NOMO-1 (cell line): ENCODE measurements around the gene PLEKHH1.
"Not testable (repeated sequence)": the region's sequence is repeated elsewhere in the genome, so short reads cannot be mapped to it uniquely, and the experiment has no call there.

Experiments used
- DNase-seq, 2 experiments: peaks; one replicate each; lab custom pipeline; 2025; ENCODE audit not compliant: unreplicated experiment in 2 of 2; lab: John Stamatoyannopoulos, UW

The PLEKHH1 gene

GRCh38 chr14:67529947-67530935, 2.8 kb upstream of the PLEKHH1 start:
- DNase-seq = no peak

- DNase-seq = no peak
Observed at GRCh38 chr14:67532606-67532997, 488 bp upstream of the PLEKHH1 start.

GRCh38 chr14:67533754-67534085, 630 bp downstream of the PLEKHH1 start:
- no peak for DNase-seq

- DNase-seq = no peak
Observed at GRCh38 chr14:67536087-67536486, 3.0 kb downstream of the PLEKHH1 start.

- no peak for DNase-seq
Observed at GRCh38 chr14:67537736-67538135, 4.6 kb downstream of the PLEKHH1 start.

GRCh38 chr14:67538501-67538900, 5.4 kb downstream of the PLEKHH1 start:
- no peak for DNase-seq

- DNase-seq = no peak
Observed at GRCh38 chr14:67539116-67539515, 6.0 kb downstream of the PLEKHH1 start.

GRCh38 chr14:67541448-67542387, 8.6 kb downstream of the PLEKHH1 start:
- no peak for DNase-seq

GRCh38 chr14:67542620-67543019, 9.5 kb downstream of the PLEKHH1 start:
- DNase-seq = not testable (repeated sequence)

GRCh38 chr14:67544590-67544989, 11.5 kb downstream of the PLEKHH1 start:
- no peak for DNase-seq

- no peak for DNase-seq
Observed at GRCh38 chr14:67547224-67547780, 14.2 kb downstream of the PLEKHH1 start.

- DNase-seq = no peak
Observed at GRCh38 chr14:67549734-67550133, 16.6 kb downstream of the PLEKHH1 start.

GRCh38 chr14:67551123-67551522, 18.0 kb downstream of the PLEKHH1 start:
- DNase-seq = no peak

GRCh38 chr14:67551940-67552339, 18.9 kb downstream of the PLEKHH1 start:
- DNase-seq = no peak

- DNase-seq = no peak
Observed at GRCh38 chr14:67553547-67553946, 20.5 kb downstream of the PLEKHH1 start.

- DNase-seq = no peak
Observed at GRCh38 chr14:67554341-67554740, 21.3 kb downstream of the PLEKHH1 start.

- no peak for DNase-seq
Observed at GRCh38 chr14:67555518-67556090, 22.5 kb downstream of the PLEKHH1 start.

GRCh38 chr14:67556671-67557070, 23.6 kb downstream of the PLEKHH1 start:
- DNase-seq = no peak

GRCh38 chr14:67557118-67557517, 24.0 kb downstream of the PLEKHH1 start:
- DNase-seq = no peak

GRCh38 chr14:67557656-67558055, 24.6 kb downstream of the PLEKHH1 start:
- no peak for DNase-seq

- DNase-seq = peak in 1 of 2 experiments; percentile 28
Observed at GRCh38 chr14:67559639-67560038, 26.5 kb downstream of the PLEKHH1 start.
